AG04450 (cell line): ENCODE data around the gene PDE4A. TPM values are rescaled to one million over a fixed set of nuclear protein-coding genes. Genes with fewer than 3 reads are reported as not detected.

Experiments
- CTCF ChIA-PET: fragments of 300-600, 350-600 bp; formaldehyde crosslinking; extraction: SDS; loops from one replicate; lab custom pipeline; 2022; ENCODE audit warnings: antibody characterized with exemption, inconsistent platforms; lab: Charles Lee
- POLR2A ChIA-PET: fragments of 350-600 bp; formaldehyde crosslinking; extraction: SDS; loops from one replicate; lab custom pipeline; 2021; ENCODE audit warnings: antibody characterized with exemption, inconsistent platforms; lab: Yijun Ruan, JAX
- DNase-seq: peaks from one replicate; pipeline ENCODE4 v3.0.0-alpha.2; 2011; ENCODE audit warnings: low read depth, low spot score
- H3K27ac ChIP-seq: one replicate; pipeline ENCODE4 v1.5.1; 2012; ENCODE audit warnings: low read depth, low read length, control low read depth
- H3K27me3 ChIP-seq: one replicate; pipeline ENCODE4 v1.6.0; 2012; ENCODE audit warnings: low read length; ENCODE audit not compliant: control insufficient read depth, insufficient read depth
- H3K4me3 ChIP-seq: 2 replicates; pipeline ENCODE4 v1.5.1; 2011; ENCODE audit warnings: mild to moderate bottlenecking, low read depth, low read length, control low read depth
- H3K9me3 ChIP-seq: 2 replicates; pipeline ENCODE4 v1.5.1; 2012; ENCODE audit warnings: low read length; ENCODE audit not compliant: control insufficient read depth, insufficient read depth
- polyA plus RNA-seq: library from polyadenylated mRNA; depleted of rRNA; stranded (reverse); fragments of >200 nt; gene quantifications from 2 replicates; pipeline ENCODE4 v1.2.3, GENCODE V29; 2011
- TF ChIP-seq, protein P1 (sequence below): IDR thresholded peaks from 2 replicates; pipeline ENCODE4 v1.5.1; 2011; ENCODE audit warnings: low read depth, low read length, control low read depth, inconsistent platforms

PDE4A gene
- polyA plus RNA-seq, 1 experiment: 2.9 TPM

DNA sequence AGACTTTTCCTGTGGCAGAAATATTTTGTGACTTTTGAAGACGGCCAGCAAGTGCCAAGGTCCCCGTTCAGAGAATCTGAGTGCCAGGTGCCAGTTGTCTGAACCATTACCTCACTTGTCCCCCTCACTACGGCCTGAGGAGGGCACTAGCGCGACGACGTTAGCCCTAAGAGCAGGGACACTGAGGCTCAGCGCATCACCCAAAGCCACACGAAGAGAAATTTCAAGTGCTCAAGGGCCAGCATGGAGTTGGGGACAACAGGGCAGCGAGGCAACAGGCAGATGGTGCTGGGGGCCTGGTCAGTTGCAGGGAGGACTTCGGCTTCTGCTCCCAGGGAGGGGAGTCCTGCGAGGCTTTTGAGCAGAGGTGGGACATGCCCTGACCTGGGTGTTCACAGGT, 30.5 kb upstream of the PDE4A start:
- POLR2A ChIA-PET: interaction anchor here (0.6 to 1.5 kb wide), 2 partner anchors 120 to 131 kb away, joined by 6 read pairs; no protein-coding TSS in a partner anchor
- Histone ChIP-seq H3K27me3 (no peaks in the 10 kb centered on the region), H3K27ac (no peak overlapping the region), H3K9me3 (no peaks in the 10 kb centered on the region), H3K4me3 (no peak overlapping the region)
- DNase-seq: no peak
- CTCF ChIA-PET: interaction anchor here (0.6 to 7.1 kb wide), 17 partner anchors 8 to 251 kb away, joined by 3 to 188 read pairs (median 8); partner anchors contain the start of genes CDC37, ICAM1 and TYK2
- TF ChIP-seq, protein P1, sequence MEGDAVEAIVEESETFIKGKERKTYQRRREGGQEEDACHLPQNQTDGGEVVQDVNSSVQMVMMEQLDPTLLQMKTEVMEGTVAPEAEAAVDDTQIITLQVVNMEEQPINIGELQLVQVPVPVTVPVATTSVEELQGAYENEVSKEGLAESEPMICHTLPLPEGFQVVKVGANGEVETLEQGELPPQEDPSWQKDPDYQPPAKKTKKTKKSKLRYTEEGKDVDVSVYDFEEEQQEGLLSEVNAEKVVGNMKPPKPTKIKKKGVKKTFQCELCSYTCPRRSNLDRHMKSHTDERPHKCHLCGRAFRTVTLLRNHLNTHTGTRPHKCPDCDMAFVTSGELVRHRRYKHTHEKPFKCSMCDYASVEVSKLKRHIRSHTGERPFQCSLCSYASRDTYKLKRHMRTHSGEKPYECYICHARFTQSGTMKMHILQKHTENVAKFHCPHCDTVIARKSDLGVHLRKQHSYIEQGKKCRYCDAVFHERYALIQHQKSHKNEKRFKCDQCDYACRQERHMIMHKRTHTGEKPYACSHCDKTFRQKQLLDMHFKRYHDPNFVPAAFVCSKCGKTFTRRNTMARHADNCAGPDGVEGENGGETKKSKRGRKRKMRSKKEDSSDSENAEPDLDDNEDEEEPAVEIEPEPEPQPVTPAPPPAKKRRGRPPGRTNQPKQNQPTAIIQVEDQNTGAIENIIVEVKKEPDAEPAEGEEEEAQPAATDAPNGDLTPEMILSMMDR: peak; percentile 27; the same call in 1 of the 2 replicates

DNA sequence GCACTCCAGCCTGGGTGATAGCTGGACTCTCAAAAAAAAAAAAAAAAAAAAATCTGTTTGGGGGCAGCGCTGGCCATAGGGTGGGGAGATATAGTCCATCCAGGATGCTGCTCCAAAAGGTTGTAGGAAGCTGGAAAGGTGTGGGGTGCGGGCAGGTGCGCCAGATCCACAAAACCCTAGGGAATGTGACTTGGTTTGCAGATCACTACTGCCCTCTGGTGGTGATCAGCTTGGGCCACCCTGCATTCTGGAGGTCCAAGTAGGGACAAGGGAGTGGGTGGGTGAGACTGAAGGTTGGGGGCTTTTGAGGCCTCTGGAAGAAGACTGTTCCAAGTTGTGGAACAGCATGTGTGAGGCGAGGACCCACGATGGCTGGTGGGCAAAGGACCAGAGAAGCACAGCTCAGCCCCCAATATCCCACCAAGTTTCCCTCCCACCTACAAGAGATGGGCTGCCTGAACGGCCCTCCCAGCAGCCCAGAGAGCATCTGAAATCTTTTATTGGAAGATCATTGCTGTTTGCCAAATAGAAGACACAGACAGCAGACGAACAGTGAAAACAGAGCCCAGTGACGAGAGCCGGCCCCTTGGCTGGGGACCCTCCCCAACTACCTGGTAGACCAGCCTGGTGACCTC, 29.6 kb upstream of the PDE4A start:
- ChIA-PET POLR2A (interaction anchor here (0.5 to 1.1 kb wide), 7 partner anchors 10 to 132 kb away, joined by 3 to 8 read pairs (median 5); partner anchors contain the start of genes ICAM1, RAVER1 and TYK2), CTCF (interaction anchor here (0.6 to 7.1 kb wide), 22 partner anchors 9 to 260 kb away, joined by 3 to 188 read pairs (median 4); partner anchors contain the start of genes CDC37, ICAM1, ICAM5 and TYK2)
- DNase-seq: peak; percentile 46
- H3K4me3 ChIP-seq: no peak overlapping the region
- TF ChIP-seq, protein P1: peak; percentile 92
- H3K27me3 ChIP-seq: no peaks in the 10 kb centered on the region
- no peak overlapping the region for H3K27ac ChIP-seq
- H3K9me3 ChIP-seq: no peaks in the 10 kb centered on the region

DNA sequence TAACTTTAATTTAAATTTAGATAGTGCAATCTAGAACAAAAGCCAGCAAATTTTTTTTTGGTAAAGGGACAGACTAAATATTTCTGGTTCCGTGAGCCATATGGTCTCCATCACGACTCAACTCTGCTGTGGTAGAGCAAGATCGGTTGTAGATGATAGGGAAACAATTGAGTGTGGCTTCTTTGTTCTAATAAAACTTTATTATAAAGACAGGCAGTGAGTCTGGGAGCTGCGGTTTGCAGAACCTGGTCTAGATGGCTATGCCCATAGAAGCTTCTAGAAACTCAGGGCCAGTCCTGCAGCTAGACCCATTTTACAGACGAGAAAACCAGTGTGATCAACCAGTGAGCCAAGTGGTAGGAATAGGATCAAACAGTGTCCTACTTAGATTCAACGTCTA, 28.2 kb upstream of the PDE4A start:
- TF ChIP-seq, protein P1: no peak
- DNase-seq: no peak
- no peaks in the 10 kb centered on the region for H3K27me3 ChIP-seq
- no peaks in the 10 kb centered on the region for H3K9me3 ChIP-seq
- CTCF ChIA-PET: interaction anchor here (0.6 to 7.1 kb wide), 6 partner anchors 8 to 210 kb away, joined by 4 to 188 read pairs (median 12); partner anchors contain the start of gene ICAM1
- H3K4me3 ChIP-seq: no peak overlapping the region
- H3K27ac ChIP-seq: no peak overlapping the region
- POLR2A ChIA-PET: interaction anchor here (0.8 kb wide), 1 partner anchor 12 kb away, joined by 3 read pairs; the partner anchor contains the start of gene TYK2

DNA sequence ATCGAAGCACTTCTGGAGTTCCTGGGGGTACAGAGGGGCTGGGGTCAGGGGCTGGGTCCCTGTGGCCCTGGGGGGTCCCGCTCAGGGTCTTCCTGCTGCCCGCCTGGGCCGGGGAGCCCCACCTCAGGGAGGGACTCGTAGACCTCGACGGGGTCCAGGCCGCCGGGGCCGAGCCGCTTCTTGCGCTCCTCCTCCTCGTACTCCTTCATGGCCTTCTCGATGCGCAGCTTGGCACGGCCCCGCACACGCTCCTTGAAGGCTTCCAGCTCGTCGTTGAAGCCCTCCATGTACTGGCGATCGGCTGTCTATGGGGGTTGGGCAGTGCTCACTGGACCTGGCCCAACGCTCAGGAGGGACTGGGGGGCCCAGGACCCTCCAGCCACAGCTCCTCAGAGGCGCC, 27.2 kb upstream of the PDE4A start:
- Histone ChIP-seq H3K27ac (no peak overlapping the region), H3K4me3 (no peak overlapping the region), H3K27me3 (no peaks in the 10 kb centered on the region), H3K9me3 (no peaks in the 10 kb centered on the region)
- CTCF ChIA-PET: interaction anchor here (7.1 kb wide), 1 partner anchor 134 kb away, joined by 188 read pairs; no protein-coding TSS in a partner anchor
- no peak for DNase-seq
- POLR2A ChIA-PET: no interaction called here
- TF ChIP-seq, protein P1: no peak

DNA sequence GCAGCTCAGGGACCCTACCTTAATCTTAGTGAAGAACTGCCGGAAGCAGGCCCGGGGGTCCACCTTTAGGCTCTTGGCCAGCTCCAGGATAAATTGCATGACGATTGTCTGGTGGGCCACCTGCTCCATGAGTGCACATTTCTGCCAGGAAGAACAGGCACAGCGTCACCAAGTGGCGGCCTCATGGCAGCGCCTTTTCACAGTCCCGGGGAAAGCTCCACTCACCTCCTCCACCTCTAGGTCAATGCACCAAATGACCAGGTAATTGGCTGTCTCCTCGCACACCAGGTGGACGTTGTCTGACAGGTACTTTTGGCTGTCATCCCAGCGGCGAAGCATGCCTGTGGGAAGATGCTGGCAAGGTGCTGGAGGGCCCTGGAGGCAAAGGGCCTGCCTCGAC, 25.3 kb upstream of the PDE4A start:
- no peak overlapping the region for H3K27ac ChIP-seq
- CTCF ChIA-PET: interaction anchor here (1.0 kb wide), 1 partner anchor 136 kb away, joined by 3 read pairs; no protein-coding TSS in a partner anchor
- H3K4me3 ChIP-seq: no peak overlapping the region
- TF ChIP-seq, protein P1: no peak
- H3K27me3 ChIP-seq: no peaks in the 10 kb centered on the region
- DNase-seq: no peak
- POLR2A ChIA-PET: no interaction called here
- H3K9me3 ChIP-seq: no peaks in the 10 kb centered on the region
